H1 (cell line): ENCODE measurements around the gene WWC1. TPM values are rescaled to one million over a fixed set of nuclear protein-coding genes. Genes with fewer than 3 reads are reported as not detected.

Experiments
- CTCF ChIA-PET: fragments of 300-600 bp; sonication (Branson Sonifier 250); formaldehyde crosslinking; loops from one replicate; lab custom pipeline; 2021; ENCODE audit not compliant: partially characterized antibody; lab: Charles Lee
- POLR2A ChIA-PET: fragments of 300-600 bp; sonication (Branson Sonifier 250); formaldehyde crosslinking; loops from one replicate; lab custom pipeline; 2021; ENCODE audit warnings: inconsistent platforms; ENCODE audit not compliant: partially characterized antibody; lab: Charles Lee
- DNase-seq, 2 experiments: peaks; one replicate each; pipeline versions ENCODE4 v3.0.0 to v3.0.0-alpha.2; 2010 to 2022; ENCODE audit warnings: low spot score in 2 of 2, low read depth in 1 of 2, mixed read lengths in 1 of 2
- FAIRE-seq: peaks from 2 replicates; lab custom pipeline; 2011; peaks lifted over from hg19 to GRCh38; lab: Jason Lieb, UNC
- H2AFZ ChIP-seq: 2 replicates; pipeline ENCODE4 v1.8.1; 2012; ENCODE audit warnings: low read length, inconsistent platforms
- H2AK5ac ChIP-seq: 2 replicates; pipeline ENCODE4 v1.6.1; 2013; ENCODE audit warnings: low read depth, low read length
- H2BK120ac ChIP-seq: replicated peaks from 2 replicates; pipeline ENCODE3; 2013; ENCODE audit warnings: low read depth, low read length, inconsistent platforms
- H2BK12ac ChIP-seq: 2 replicates; pipeline ENCODE4 v1.6.1; 2013; ENCODE audit warnings: low read depth, low read length
- H2BK15ac ChIP-seq: 2 replicates; pipeline ENCODE4 v1.6.1; 2013; ENCODE audit warnings: low read length
- H2BK20ac ChIP-seq: 2 replicates; pipeline ENCODE4 v1.6.1; 2013; ENCODE audit warnings: low read length
- H2BK5ac ChIP-seq: 2 replicates; pipeline ENCODE4 v1.6.1; 2013; ENCODE audit warnings: low read depth, low read length
- H3K14ac ChIP-seq: 2 replicates; pipeline ENCODE4 v1.6.1; 2013; ENCODE audit warnings: inconsistent platforms; ENCODE audit not compliant: insufficient read length
- H3K18ac ChIP-seq: 2 replicates; pipeline ENCODE4 v1.6.1; 2013; ENCODE audit warnings: low read length; ENCODE audit errors: extremely low read depth
- H3K23ac ChIP-seq: 2 replicates; pipeline ENCODE4 v1.6.1; 2013; ENCODE audit warnings: inconsistent platforms; ENCODE audit not compliant: insufficient read length
- H3K23me2 ChIP-seq: 2 replicates; pipeline ENCODE4 v1.6.1; 2013; ENCODE audit warnings: low read depth, low read length
- H3K27ac ChIP-seq: 2 replicates; pipeline ENCODE4 v1.6.1; 2011; ENCODE audit warnings: low read depth, low read length, inconsistent platforms
- H3K27me3 ChIP-seq, 4 experiments: replicated peaks in 1 of 4; 1 replicate in 1 of 4; 2 replicates in 3 of 4; pipeline versions ENCODE4 v1.6.1 to v1.8.1; 2011 to 2013; ENCODE audit warnings: low read length in 3 of 4, mild to moderate bottlenecking in 3 of 4, inconsistent platforms in 2 of 4, mixed read lengths in 2 of 4, moderate library complexity in 1 of 4; ENCODE audit not compliant: control insufficient read depth in 3 of 4, insufficient read depth in 3 of 4; ENCODE audit errors: extremely low read depth in 1 of 4
- H3K36me3 ChIP-seq, 4 experiments: 2 replicates each; pipeline versions ENCODE4 v1.6.1 to v1.8.1; 2011 to 2013; ENCODE audit warnings: mild to moderate bottlenecking in 4 of 4, low read length in 3 of 4, moderate library complexity in 2 of 4, control low read depth in 1 of 4, inconsistent platforms in 1 of 4; ENCODE audit not compliant: insufficient read depth in 4 of 4, control insufficient read depth in 2 of 4
- H3K4ac ChIP-seq: replicated peaks from 2 replicates; pipeline ENCODE3; 2013; ENCODE audit warnings: low read length, low read depth, mixed read lengths, inconsistent platforms; ENCODE audit not compliant: insufficient read length
- H3K4me1 ChIP-seq, 4 experiments: replicated peaks in 1 of 4; 1 replicate in 1 of 4; 2 replicates in 3 of 4; pipeline versions ENCODE4 v1.6.1 to v1.8.1; 2011 to 2013; ENCODE audit warnings: low read length in 3 of 4, inconsistent platforms in 2 of 4, mixed read lengths in 1 of 4; ENCODE audit not compliant: insufficient read depth in 4 of 4, control insufficient read depth in 3 of 4
- H3K4me2 ChIP-seq, 2 experiments: 2 replicates each; pipeline versions ENCODE4 v1.6.1 to v1.8.1; 2011 to 2013; ENCODE audit warnings: low read depth in 2 of 2, low read length in 2 of 2, control low read depth in 1 of 2, inconsistent platforms in 1 of 2, mild to moderate bottlenecking in 1 of 2; ENCODE audit not compliant: insufficient read depth in 1 of 2
- H3K4me3 ChIP-seq, 4 experiments: fragments of 200-600, 300-600 bp in 1 of 4; sonication (generic), shearing (Covaris generic), sonication (Bioruptor Twin) in 1 of 4; 2 replicates each; pipeline versions ENCODE4 v1.5.1 to v1.8.1; 2011 to 2016; ENCODE audit warnings: low read length in 4 of 4, low read depth in 3 of 4, control low read depth in 2 of 4, inconsistent platforms in 2 of 4, mild to moderate bottlenecking in 2 of 4, mixed read lengths in 1 of 4, moderate library complexity in 1 of 4; ENCODE audit not compliant: insufficient read depth in 2 of 4; ENCODE audit errors: extremely low read depth in 1 of 4
- H3K56ac ChIP-seq: replicated peaks from 2 replicates; pipeline ENCODE3; 2013; ENCODE audit warnings: low read depth, mild to moderate bottlenecking, mixed read lengths, low read length, inconsistent platforms; ENCODE audit not compliant: insufficient read length
- H3K79me1 ChIP-seq: 2 replicates; pipeline ENCODE4 v1.6.1; 2013; ENCODE audit warnings: low read depth, low read length, control low read depth
- H3K79me2 ChIP-seq, 2 experiments: 2 replicates each; pipeline versions ENCODE4 v1.6.1 to v1.8.1; 2012 to 2013; ENCODE audit warnings: low read length in 2 of 2, mild to moderate bottlenecking in 2 of 2, inconsistent platforms in 1 of 2; ENCODE audit not compliant: insufficient read depth in 2 of 2, control insufficient read depth in 1 of 2
- H3K9ac ChIP-seq, 4 experiments: replicated peaks in 1 of 4; 1 replicate in 1 of 4; 2 replicates in 3 of 4; pipeline versions ENCODE4 v1.6.1 to v1.8.1; 2011 to 2013; ENCODE audit warnings: low read depth in 3 of 4, low read length in 3 of 4, control low read depth in 2 of 4, mild to moderate bottlenecking in 2 of 4, moderate library complexity in 2 of 4, inconsistent platforms in 1 of 4; ENCODE audit errors: extremely low read depth in 1 of 4
- H3K9me3 ChIP-seq, 2 experiments: 2 replicates each; pipeline versions ENCODE4 v1.6.1 to v1.8.1; 2012 to 2013; ENCODE audit warnings: mild to moderate bottlenecking in 2 of 2, moderate library complexity in 2 of 2, control low read depth in 1 of 2, inconsistent platforms in 1 of 2, low read depth in 1 of 2, low read length in 1 of 2, mixed read lengths in 1 of 2; ENCODE audit not compliant: insufficient read depth in 2 of 2
- H4K20me1 ChIP-seq, 2 experiments: replicated peaks in 1 of 2; 2 replicates each; pipeline versions ENCODE3 to v1.8.1; 2011 to 2013; ENCODE audit warnings: inconsistent platforms in 2 of 2, low read length in 2 of 2, mild to moderate bottlenecking in 1 of 2; ENCODE audit not compliant: insufficient read depth in 2 of 2, control insufficient read depth in 1 of 2
- H4K5ac ChIP-seq: 2 replicates; pipeline ENCODE4 v1.6.1; 2013; ENCODE audit warnings: low read length, low read depth, mixed read lengths, inconsistent platforms; ENCODE audit not compliant: insufficient read length
- H4K8ac ChIP-seq: 2 replicates; pipeline ENCODE4 v1.8.0; 2013; ENCODE audit warnings: mild to moderate bottlenecking, moderate library complexity, low read length, inconsistent platforms; ENCODE audit not compliant: insufficient read depth; ENCODE audit errors: extremely low read depth
- H4K91ac ChIP-seq: replicated peaks from 2 replicates; pipeline ENCODE3; 2013; ENCODE audit warnings: low read length, mixed read lengths, inconsistent platforms; ENCODE audit not compliant: insufficient read length
- RAD21 ChIP-seq, 2 experiments: IDR thresholded peaks in 1 of 2; conservative IDR thresholded peaks in 1 of 2; 2 replicates each; pipeline ENCODE4 v1.6.1; 2011; ENCODE audit warnings: low read depth in 2 of 2, low read length in 2 of 2, improper control_type of control experiment in 1 of 2, inconsistent platforms in 1 of 2, mild to moderate bottlenecking in 1 of 2, moderate library complexity in 1 of 2
- TAF7 ChIP-seq: optimal IDR thresholded peaks from 2 replicates; pipeline ENCODE3; 2011; ENCODE audit warnings: low read depth, mild to moderate bottlenecking, inconsistent platforms, low read length, moderate library complexity, borderline replicate concordance
- WGBS, 2 experiments: shearing (Covaris generic) in 1 of 2; methylation state at CpG; one replicate each; pipeline versions ENCODE4 v1.1.6 to v1.1.7; 2013 to 2015; ENCODE audit warnings: low lambda C conversion rate in 2 of 2, mixed read lengths in 2 of 2, inconsistent platforms in 1 of 2, low coverage in 1 of 2, missing lambda C conversion rate in 1 of 2; ENCODE audit not compliant: insufficient replicate concordance in 2 of 2, insufficient coverage in 1 of 2, insufficient read length in 1 of 2; ENCODE audit errors: extremely low coverage in 1 of 2, missing lambda C conversion rate in 1 of 2; 5-methylcytosine and 5-hydroxymethylcytosine counted together
- polyA plus RNA-seq, 7 experiments: library from polyadenylated mRNA; depleted of rRNA in 3 of 7; stranded (reverse) in 5 of 7; unstranded in 2 of 7; fragments of >200 nt in 5 of 7; fragments of 200-250 nt in 2 of 7; gene quantifications; 1 replicate in 5 of 7; 2 replicates in 1 of 7; 4 replicates in 1 of 7; pipeline versions ENCODE4 v1.2.1 to v1.2.3, GENCODE V29; 2011 to 2013; ENCODE audit warnings: missing spikeins in 2 of 7, mixed read lengths in 2 of 7
- total RNA-seq: library from RNA; stranded (reverse); fragmentation: NEBNext Ultra II Directional; extraction: Animal tissue kit (Norgen Biotek cat#: 25700); gene quantifications from 2 replicates; pipeline ENCODE4 v1.2.1, GENCODE V29; 2021
- TF ChIP-seq, protein P1 (sequence below), 3 experiments: IDR thresholded peaks; 1 replicate in 2 of 3; 2 replicates in 1 of 3; pipeline versions ENCODE4 v1.5.1 to v1.6.1; 2011; ENCODE audit warnings: low read length in 3 of 3, mild to moderate bottlenecking in 3 of 3, inconsistent platforms in 2 of 3, low read depth in 1 of 3, moderate library complexity in 1 of 3; ENCODE audit not compliant: insufficient read depth in 1 of 3; ENCODE audit errors: control extremely low read depth in 1 of 3

WWC1 gene
- total and polyA plus RNA-seq, 2 of the 8 experiments (the other 6 are each of a cell fraction or from before 2014, with no cell fraction given) = 16.4 to 41.1 TPM

DNA sequence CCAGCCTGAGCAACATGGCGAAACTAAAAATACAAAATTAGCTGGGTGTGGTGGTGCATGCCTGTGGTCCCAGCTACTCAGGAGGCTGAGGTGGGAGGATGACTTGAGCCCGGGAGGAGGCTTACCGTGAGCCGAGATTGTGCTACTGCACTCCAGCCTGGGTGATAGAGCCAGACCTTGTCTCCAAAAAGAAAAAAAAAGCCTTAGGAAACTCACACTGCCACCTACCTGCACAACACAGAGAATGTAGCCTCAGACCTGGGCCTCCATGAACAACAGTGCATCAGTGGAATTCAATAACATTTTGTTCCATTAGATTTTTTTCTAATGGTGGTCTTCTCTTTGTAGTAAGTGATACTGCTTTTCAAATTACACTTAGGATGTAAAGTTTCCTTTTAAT lies 131.0 kb downstream of the WWC1 start:
- Histone ChIP-seq H3K79me2 (no peaks in the 10 kb centered on the region), H3K23ac (no peak overlapping the region), H3K4me1 (no peaks in the 10 kb centered on the region), H2BK15ac (no peak overlapping the region), H3K79me1 (no peaks in the 10 kb centered on the region), H2AK5ac (no peak overlapping the region), H3K27ac (no peak overlapping the region), H4K20me1 (peaks cover 1 to 4% of the 10 kb centered on the region in 2 experiments), H2BK120ac (no peak overlapping the region), H2AFZ (no peak overlapping the region), H3K4me3 (no peak overlapping the region), H3K18ac (no peak overlapping the region), H3K36me3 (peaks cover 0 to 7% (median 4%) of the 10 kb centered on the region in 4 experiments; a peak in 3 of 8 replicates), H3K4me2 (no peak overlapping the region), H2BK20ac (no peak overlapping the region), H3K4ac (no peak overlapping the region), H2BK12ac (no peak overlapping the region), H3K23me2 (no peaks in the 10 kb centered on the region), H4K91ac (no peak overlapping the region), H3K56ac (no peak overlapping the region), H3K9ac (no peak overlapping the region), H4K8ac (no peak overlapping the region), H4K5ac (no peak overlapping the region), H3K9me3 (no peaks in the 10 kb centered on the region), H2BK5ac (no peak overlapping the region), H3K14ac (no peak overlapping the region), H3K27me3 (no peaks in the 10 kb centered on the region)
- no peak for FAIRE-seq
- WGBS, 2 experiments = 100% methylated on average over 4 of the region's 4 CpGs; no CpG with 5 or more reads in 1 of the 2 experiments
- CTCF ChIA-PET = interaction anchor here (0.6 to 10.0 kb wide), 25 partner anchors 9 to 432 kb away, joined by 3 to 66 read pairs (median 4); partner anchors contain the start of gene WWC1
- no peak for DNase-seq
- TF ChIP-seq TAF7 (no peak), RAD21 (IDR thresholded peaks at IDR 0.05 in 1 of 2, conservative IDR thresholded peaks at IDR 0.05 in 1 of 2; ENCODE audit: low read depth in 2 of 2, low read length in 2 of 2) (peak; percentile 52 to 58)
- TF ChIP-seq, protein P1, sequence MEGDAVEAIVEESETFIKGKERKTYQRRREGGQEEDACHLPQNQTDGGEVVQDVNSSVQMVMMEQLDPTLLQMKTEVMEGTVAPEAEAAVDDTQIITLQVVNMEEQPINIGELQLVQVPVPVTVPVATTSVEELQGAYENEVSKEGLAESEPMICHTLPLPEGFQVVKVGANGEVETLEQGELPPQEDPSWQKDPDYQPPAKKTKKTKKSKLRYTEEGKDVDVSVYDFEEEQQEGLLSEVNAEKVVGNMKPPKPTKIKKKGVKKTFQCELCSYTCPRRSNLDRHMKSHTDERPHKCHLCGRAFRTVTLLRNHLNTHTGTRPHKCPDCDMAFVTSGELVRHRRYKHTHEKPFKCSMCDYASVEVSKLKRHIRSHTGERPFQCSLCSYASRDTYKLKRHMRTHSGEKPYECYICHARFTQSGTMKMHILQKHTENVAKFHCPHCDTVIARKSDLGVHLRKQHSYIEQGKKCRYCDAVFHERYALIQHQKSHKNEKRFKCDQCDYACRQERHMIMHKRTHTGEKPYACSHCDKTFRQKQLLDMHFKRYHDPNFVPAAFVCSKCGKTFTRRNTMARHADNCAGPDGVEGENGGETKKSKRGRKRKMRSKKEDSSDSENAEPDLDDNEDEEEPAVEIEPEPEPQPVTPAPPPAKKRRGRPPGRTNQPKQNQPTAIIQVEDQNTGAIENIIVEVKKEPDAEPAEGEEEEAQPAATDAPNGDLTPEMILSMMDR (IDR thresholded peaks at IDR 0.05; ENCODE audit: control extremely low read depth in 1 of 3, insufficient read depth in 1 of 3, low read depth in 1 of 3, low read length in 3 of 3) = peak in 2 of 3 experiments; percentile 39; a peak in 2 of 4 replicates
- POLR2A ChIA-PET = interaction anchor here (1.2 kb wide), 1 partner anchor 48 kb away, joined by 3 read pairs; no protein-coding TSS in a partner anchor
